Peyer's patch (tissue), 4 donors: Measurements from ENCODE around the gene RAB31. TPM values are rescaled to one million over a fixed set of nuclear protein-coding genes. Genes with fewer than 3 reads are reported as not detected.
A peak's percentile ranks its signal among the peaks of the same experiment; 100 is the strongest.
"Not testable (repeated sequence)": the region's sequence is repeated elsewhere in the genome, so short reads cannot be mapped to it uniquely, and the experiment has no call there.

Experiments
- DNase-seq, 3 donors: peaks; one replicate each; pipeline ENCODE4 v3.0.0-alpha.2; 2017 to 2019
- H3K27ac ChIP-seq, 4 donors: fragments of 200-600 bp; sonication (generic); one replicate each; pipeline ENCODE4 v1.5.1; 2016 to 2019
- H3K27me3 ChIP-seq, 2 donors: fragments of 200-600 bp; sonication (generic); one replicate each; pipeline ENCODE4 v1.5.1; 2019
- H3K36me3 ChIP-seq, 3 donors: fragments of 200-600 bp; sonication (generic); one replicate each; pipeline ENCODE4 v1.5.1; 2016 to 2019
- H3K4me1 ChIP-seq, 4 donors: fragments of 200-600 bp; sonication (generic); one replicate each; pipeline ENCODE4 v1.5.1; 2016 to 2019
- H3K4me3 ChIP-seq, 4 donors: fragments of 200-600 bp; sonication (generic); 1 replicate in 3 of 4; 2 replicates in 1 of 4; pipeline ENCODE4 v1.5.1; 2016 to 2019; ENCODE audit warnings: mild to moderate bottlenecking in 1 of 4
- H3K9me3 ChIP-seq, 4 donors: fragments of 200-600 bp; sonication (generic); one replicate each; pipeline ENCODE4 v1.5.1; 2016 to 2019; ENCODE audit warnings: mild to moderate bottlenecking in 1 of 4
- CTCF ChIP-seq, 6 experiments: fragments of 450-650 bp in 4 of 6; fragments of 200-600 bp in 2 of 6; sonication (generic) in 1 of 6; IDR thresholded peaks; one replicate each; pipeline ENCODE4 v1.5.1; 2017 to 2019; ENCODE audit warnings: antibody characterized with exemption in 6 of 6, mild to moderate bottlenecking in 3 of 6, moderate library complexity in 1 of 6
- POLR2A ChIP-seq, 2 donors: fragments of 450-650 bp; IDR thresholded peaks; one replicate each; pipeline ENCODE4 v1.5.1; 2017; ENCODE audit warnings: antibody characterized with exemption in 2 of 2, mild to moderate bottlenecking in 2 of 2, moderate library complexity in 2 of 2
- total RNA-seq, 4 donors: library from RNA; depleted of rRNA; stranded (reverse); fragments of >200 nt; gene quantifications; one replicate each; pipeline ENCODE4 v1.1.0, GENCODE V29; 2016

The RAB31 gene
- total RNA-seq, 4 donors from 2014 or later: 6.2 to 66.8 (median 17.7) TPM

- Histone ChIP-seq H3K27ac (peak overlapping the region in 1 of 4 donors; percentile 7), H3K9me3 (no peaks in the 10 kb centered on the region), H3K4me3 (no peak overlapping the region), H3K36me3 (no peaks in the 10 kb centered on the region), H3K4me1 (peaks cover 0 to under 1% (median 0%) of the 10 kb centered on the region in 4 donors), H3K27me3 (no peaks in the 10 kb centered on the region)
- TF ChIP-seq CTCF (IDR thresholded peaks at IDR 0.05) (no peak), POLR2A (IDR thresholded peaks at IDR 0.05) (no peak)
- no peak for DNase-seq
Measured at GRCh38 chr18:9766076-9766481, 58.0 kb downstream of the RAB31 start.

DNA sequence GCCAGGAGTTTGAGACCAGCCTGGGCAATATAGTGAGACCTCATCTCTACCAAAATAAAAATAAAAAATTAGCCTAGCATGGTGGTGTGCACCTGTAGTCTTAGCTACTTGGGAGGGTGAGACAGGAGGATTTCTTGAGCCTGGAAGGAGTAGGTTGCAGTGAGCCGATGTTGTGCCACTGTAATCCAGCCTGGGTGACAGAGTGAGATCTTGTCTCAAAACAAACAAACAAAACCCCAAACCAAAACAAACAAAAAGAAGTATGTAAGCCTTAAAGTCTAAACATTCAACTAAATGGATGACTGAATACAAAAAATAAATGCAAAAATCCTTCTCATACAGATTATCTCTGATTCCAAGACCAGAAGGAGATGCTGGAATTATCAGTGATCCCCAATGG lies 58.6 kb downstream of the RAB31 start:
- DNase-seq: no peak
- Histone ChIP-seq H3K27me3 (no peaks in the 10 kb centered on the region), H3K4me3 (no peak overlapping the region), H3K27ac (no peak overlapping the region), H3K36me3 (no peaks in the 10 kb centered on the region), H3K9me3 (no peaks in the 10 kb centered on the region), H3K4me1 (peaks cover 0 to 4% (median 0%) of the 10 kb centered on the region in 4 donors)
- no peak for TF ChIP-seq CTCF (IDR thresholded peaks at IDR 0.05)
- TF ChIP-seq POLR2A (IDR thresholded peaks at IDR 0.05): no peak

- H3K27me3 ChIP-seq, H3K9me3 ChIP-seq, H3K4me1 ChIP-seq, H3K4me3 ChIP-seq, DNase-seq, H3K36me3 ChIP-seq, H3K27ac ChIP-seq: not testable (repeated sequence)
Measured at GRCh38 chr18:9768071-9768691, 60.1 kb downstream of the RAB31 start.

DNA sequence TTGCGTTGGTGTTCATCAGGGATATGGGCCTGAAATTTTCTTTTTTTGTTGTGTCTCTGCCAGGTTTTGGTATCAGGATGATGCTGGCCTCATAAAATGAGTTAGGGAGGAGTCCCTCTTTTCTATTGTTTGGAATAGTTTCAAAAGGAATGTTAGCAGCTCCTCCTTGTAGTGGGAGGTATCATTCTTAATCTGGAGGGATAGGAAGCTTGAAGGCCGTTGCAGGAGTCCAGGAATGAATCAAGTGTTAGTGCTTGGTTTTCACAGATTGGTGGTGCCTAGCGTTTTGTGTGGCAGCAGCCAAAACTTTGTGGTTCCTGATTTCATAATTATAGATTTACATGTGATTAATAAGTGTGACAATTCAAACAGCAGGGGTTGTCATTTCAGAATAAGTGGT lies 62.0 kb downstream of the RAB31 start:
- DNase-seq, H3K9me3 ChIP-seq, H3K4me1 ChIP-seq, H3K36me3 ChIP-seq, H3K27ac ChIP-seq, H3K27me3 ChIP-seq, H3K4me3 ChIP-seq: not testable (repeated sequence)

GRCh38 chr18:9771261-9771976 lies 63.3 kb downstream of the RAB31 start:
- TF ChIP-seq POLR2A (IDR thresholded peaks at IDR 0.05) (no peak), CTCF (IDR thresholded peaks at IDR 0.05) (peak; percentile 81 to 94 (median 93))
- H3K9me3 ChIP-seq: no peaks in the 10 kb centered on the region
- peak; percentile 66 to 91 (median 86) for DNase-seq
- no peaks in the 10 kb centered on the region for H3K27me3 ChIP-seq
- H3K27ac ChIP-seq: peak overlapping the region in 2 of 4 donors; percentile 21 to 40
- H3K4me1 ChIP-seq: peaks cover 0 to 4% (median 0%) of the 10 kb centered on the region in 4 donors
- H3K4me3 ChIP-seq: no peak overlapping the region
- H3K36me3 ChIP-seq: no peaks in the 10 kb centered on the region

GRCh38 chr18:9771977-9772660 lies 64.0 kb downstream of the RAB31 start:
- Histone ChIP-seq H3K4me1 (peaks cover 0 to 4% (median 0%) of the 10 kb centered on the region in 4 donors), H3K36me3 (no peaks in the 10 kb centered on the region), H3K27me3 (no peaks in the 10 kb centered on the region), H3K27ac (no peak overlapping the region), H3K9me3 (no peaks in the 10 kb centered on the region), H3K4me3 (no peak overlapping the region)
- no peak for TF ChIP-seq CTCF (IDR thresholded peaks at IDR 0.05)
- no peak for TF ChIP-seq POLR2A (IDR thresholded peaks at IDR 0.05)
- DNase-seq: no peak
